ENCODE measurements around the gene SLC26A3.

SLC26A3 gene

DNA sequence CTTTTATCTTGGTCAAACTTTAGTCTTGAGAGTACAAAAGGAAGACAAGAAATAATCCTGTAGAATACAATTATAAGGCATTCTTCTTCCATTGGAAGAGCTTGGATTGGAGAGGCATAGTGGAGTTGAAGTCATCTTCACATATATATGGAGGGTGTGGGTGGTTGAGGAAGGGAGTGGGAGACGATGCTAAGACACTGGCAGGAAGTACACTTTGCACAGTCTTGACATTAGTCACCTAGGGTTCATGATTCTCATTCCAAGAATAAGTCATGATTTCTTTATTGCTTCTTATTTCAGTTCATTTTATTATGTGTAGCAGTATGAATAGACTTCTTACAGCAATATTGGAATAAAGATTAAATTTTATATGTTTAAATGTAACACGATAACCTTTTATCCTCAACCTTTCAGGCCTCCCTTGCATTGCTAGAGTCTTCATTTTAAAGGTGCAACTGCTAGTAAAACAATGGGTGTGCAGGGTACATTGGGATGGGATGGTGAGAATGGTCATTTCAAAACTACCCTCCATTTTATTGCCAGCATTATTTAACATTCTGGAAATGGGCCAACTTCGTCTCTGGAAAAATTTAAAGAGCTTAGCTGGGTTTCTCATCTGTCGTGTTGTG lies 12.3 kb upstream of the SLC26A3 start:
- no peak for DNase-seq (ENCODE audit: low spot score)

DNA sequence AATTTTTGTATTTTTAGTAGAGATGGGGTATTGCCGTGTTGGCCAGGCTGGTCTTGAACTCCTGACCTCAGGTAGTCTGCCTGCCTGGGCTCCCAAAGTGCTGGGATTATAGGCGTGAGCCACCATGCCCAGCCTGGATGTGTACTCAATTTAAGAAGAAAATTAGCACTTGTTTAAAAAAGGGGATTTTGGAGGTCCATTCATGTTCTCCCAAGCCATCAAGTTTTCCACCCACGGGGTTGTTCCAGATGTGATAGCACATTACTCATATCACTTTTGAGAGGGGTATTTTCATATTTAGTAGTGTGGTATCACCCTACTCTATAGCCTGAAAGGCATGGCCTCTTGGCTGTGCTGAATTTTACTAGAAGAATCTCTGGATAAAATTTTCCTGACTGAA lies 10.5 kb upstream of the SLC26A3 start:
- DNase-seq (ENCODE audit: low spot score): no peak

DNA sequence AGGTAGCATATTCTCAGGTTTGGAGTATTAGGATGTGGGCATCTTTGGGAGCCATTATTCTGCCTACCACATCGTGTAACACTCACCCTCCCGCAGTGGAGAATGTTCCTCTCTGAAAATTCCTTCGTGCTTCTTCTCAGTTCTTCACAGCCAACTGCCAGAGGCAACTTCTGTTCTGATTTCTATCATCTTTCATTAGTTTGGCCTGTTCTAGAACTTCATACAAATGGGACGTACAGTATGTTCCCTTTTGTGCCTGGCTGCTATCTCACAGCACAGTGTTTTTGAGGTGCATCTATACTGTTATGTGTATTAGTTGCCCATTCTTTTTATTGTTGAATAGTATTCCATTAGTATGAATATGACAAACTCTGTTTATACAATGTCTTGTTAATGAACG lies 8.9 kb upstream of the SLC26A3 start:
- DNase-seq (ENCODE audit: low spot score): no peak

DNA sequence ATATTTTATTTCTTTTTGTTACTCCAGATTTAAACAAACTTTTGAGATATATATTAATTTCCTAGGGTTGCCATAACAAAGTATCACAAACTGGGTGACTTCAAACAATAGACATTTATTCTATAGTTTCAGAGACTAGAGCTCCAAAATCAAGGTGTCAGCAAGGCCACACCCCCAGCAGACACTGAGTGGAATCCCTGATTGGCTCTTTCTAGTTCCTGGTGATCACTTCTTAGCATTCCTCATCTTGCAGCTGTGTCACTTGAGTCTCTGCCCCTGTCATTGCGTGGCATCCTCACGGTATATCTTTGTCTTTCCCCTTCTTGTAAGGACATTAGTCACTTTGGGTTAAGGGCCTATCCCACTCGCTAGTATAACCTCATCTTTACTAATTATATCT lies 7.6 kb upstream of the SLC26A3 start:
- DNase-seq (ENCODE audit: low spot score): no peak

DNA sequence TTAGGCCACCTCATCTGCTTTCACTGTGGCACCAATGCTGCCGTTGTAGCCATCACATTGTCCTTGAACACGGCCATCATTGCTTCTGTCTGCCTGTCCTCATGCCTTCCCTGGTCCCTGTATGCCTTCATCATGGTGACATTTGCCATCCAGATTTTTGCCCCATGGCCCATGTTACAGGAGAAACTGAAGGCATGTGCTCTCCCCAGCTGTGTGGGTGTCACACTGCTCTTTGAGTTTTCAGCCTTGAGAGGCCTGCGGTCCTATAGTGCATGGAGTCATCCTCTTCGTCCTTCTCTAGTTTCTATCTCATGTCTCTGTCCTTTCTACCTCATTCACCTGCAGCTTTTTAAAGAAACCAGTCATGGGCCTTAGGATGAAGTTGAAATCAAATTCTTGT lies 6.2 kb upstream of the SLC26A3 start:
- DNase-seq (ENCODE audit: low spot score): no peak

DNA sequence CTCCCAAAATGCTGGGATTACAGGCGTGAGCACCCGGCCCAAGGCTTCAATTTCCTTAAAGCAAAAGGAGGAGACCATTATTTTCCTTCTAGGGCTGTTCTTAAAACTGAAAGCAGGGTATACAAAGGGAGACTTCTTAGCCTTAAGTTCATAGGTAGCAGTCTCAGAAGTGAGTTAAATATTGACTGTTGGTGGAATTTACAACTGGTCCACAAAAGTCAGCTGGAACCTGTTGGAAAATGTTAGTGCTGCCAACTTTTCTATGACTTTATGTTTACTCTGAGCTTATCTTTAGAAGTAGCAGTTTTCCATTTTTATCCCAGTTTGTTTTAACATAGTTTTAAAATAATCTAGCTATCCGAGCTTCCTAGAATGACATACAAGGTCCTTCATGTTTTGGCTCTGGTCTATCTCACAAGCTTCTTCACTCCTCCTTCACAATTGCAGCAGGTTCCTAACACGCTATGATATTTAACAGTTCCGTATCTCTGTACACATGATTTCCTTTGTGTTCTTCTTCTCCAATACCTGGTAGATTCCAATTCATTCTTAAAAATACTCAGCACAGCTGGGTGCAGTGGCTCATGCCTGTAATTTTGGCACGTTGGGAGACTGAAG lies 3.3 kb downstream of the SLC26A3 start:
- DNase-seq (ENCODE audit: low spot score): no peak

DNA sequence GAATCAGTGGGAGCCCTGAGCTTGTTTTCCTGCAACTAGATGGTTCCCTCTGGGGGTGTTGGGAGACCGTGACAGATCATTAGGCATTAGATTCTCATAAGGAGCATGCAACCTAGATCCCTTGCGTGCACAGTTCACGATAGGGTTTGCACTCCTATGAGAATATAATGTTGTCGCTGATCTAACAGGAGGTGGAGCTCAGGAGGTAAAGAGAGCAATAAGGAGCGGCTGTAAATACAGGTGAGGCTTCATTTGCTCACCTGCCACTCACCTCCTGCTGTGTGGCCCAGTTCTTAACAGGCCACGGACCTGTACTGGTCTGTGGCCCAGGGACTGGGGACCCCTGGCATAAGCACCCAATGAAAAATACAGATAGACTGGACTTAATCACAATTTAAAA lies 10.7 kb downstream of the SLC26A3 start:
- DNase-seq (ENCODE audit: low spot score): no peak

DNA sequence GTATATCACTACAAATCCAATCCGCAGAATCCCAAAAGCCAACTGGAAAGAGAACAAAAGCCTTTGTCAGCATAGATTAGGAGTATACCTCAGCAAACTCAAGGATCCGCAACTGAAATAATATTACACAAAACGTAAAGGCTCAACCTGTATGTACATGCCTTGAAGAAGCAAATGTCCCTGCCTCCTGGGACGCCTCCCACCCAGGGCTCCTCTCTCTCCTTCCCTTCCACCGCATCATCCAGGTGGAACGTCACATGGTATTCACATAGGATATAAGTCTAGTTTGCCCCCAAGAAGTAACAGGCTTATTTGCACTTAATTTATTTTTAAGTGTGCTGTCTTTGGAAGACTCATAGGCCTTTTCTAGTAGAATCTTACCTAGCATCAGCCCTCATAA lies 13.4 kb downstream of the SLC26A3 start:
- DNase-seq (ENCODE audit: low spot score): no peak

DNA sequence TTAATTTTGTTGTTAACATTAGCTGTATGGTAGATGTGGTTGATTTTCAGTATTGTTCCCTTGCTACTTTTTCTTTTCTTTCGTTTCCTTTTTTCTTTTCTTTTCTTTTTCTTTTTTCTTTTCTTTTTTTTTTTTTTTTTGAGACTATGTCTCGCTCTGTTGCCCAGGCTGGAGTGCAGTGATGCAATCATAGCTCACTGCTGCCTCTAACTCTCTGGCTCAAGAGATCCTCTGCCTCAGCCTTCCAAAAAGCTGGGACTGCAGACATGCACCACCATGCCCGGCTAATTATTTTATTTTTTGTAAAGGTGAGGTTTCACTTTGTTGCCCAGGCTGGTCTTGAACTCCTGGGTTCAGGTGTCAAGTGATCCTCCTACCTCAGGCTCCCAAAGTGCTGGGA lies 14.4 kb downstream of the SLC26A3 start:
- no peak for DNase-seq (ENCODE audit: low spot score)

DNA sequence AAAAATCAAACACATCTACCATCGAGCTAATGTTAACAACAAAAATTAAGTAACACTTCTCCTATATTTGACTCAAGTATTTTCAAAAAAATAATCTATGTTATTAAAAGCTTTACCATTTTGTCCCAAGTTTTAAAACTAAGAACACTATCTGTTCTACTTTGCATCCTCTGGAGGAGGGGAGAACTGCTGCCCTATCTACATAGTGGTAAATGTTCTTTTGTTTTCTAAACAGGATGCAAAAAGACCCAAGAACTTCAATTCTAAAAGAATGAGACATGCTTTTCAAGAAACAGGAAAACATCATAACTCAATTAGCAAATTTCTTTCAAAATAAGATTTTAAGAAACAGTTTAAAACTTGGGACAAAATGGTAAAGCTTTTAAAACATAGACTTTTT lies 14.8 kb downstream of the SLC26A3 start:
- no peak for DNase-seq (ENCODE audit: low spot score)

DNA sequence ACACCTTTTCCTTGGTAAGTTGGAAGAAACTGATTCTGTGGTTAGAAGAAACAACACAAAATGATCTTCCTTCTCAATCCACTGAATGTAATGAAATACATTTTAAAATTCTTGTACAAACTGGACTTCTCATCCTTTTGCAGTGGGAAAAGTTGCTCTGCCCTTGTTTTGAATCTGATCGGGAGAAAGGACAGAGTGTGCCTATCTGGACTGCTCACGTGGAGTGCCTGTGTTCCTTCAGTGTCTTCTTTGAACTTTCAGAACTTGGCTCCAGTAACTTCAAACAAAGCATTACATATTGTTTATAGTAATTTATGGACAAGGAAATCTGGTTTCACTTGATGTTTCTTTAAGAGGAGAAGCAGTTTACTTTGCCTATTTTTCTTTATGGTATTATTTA lies 17.1 kb downstream of the SLC26A3 start:
- no peak for DNase-seq (ENCODE audit: low spot score)

DNA sequence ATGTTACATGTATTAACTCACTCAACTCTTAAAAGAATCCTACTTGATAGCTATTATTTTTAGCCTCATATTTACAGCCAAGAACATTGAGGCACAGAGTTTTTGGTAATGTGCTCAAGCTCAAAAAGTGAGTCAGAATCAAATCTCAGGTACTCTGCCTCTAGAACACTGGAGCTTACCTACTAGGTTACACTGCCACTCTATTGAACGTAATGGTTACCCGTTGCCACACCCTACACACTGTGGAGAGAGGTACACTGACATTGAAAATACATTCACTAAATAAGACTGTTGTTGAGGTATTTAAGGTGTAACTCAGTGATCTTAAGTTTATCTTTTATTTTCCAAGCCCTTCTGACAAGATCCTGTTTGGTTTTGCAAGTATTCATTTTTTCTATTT lies 17.9 kb downstream of the SLC26A3 start:
- no peak for DNase-seq (ENCODE audit: low spot score)

DNA sequence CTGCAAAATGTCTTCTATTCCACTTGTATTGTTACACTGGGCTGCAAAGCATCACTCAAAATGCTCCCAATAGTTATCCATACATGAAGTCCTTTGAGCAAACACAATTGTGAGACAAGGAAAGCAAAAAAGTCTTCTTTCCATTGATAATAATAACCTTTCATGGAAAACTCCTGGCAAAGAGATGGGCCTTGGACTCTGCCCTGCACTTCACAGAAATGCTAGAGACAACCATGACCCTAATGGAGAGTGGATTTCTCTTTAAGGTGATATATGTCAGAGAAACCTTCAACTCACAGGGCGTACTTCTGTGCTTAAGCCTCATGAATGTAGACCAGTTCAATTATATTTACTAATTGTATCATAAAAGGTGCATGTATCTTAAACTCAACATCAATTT lies 19.4 kb downstream of the SLC26A3 start:
- no peak for DNase-seq (ENCODE audit: low spot score)

DNA sequence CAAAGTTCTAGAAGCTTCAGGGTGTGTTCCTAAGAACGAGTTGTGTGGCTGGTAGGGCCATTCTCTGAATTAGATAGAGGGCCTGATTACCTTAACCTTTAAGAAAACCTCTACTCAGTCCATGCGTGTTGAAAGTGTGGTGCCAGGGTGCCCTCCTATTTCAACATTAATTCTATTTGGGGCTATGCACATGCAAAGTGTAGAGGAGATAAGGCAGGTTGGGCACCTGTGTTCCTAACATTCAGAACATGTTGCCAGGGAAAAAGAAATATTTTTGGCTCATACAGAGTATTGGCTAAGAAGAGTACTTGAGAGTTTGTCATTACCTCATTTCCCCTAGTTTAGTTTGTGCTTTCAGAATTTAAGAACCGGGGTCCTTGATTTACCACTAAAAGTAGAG lies 20.6 kb downstream of the SLC26A3 start:
- DNase-seq (ENCODE audit: low spot score): no peak

DNA sequence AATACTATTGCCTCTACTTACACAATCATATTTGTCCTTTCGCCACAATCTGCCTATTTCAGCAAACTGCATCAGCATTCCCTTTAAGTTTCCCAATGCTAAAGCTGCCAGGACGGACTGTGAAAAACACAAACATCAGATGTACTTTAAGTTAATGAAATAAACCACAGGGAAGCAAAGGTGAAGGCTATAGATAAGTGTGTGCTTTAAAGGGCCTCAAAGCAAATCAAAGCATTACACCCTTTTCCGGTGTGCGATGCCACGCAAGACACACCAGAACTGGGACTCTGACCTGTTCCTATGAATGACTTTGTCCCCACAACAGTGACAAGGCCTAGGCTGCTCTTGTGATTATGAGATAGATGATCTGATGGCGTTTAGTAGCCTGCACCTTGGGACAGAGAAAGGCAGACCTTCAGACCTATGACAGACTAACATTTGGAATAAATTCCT lies 23.4 kb downstream of the SLC26A3 start:
- no peak for DNase-seq (ENCODE audit: low spot score)

DNA sequence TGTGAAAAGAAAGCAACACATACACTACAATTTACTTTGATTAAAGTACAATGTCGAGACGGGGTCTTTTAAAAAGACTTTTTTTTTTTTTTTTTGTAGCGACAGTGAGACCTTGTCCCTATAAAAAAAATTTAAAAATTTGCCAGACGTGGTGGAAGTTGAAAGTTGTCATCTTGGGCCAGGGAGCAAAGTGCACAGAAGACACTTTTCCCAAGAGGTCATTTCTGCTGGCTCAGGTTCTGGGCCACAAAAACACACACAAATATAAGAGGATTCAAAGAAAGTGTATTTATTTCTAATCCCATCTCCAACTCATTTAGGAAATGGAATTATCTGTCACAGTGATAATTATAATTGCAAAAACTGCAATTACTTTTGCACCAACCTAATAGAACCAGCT lies 24.7 kb downstream of the SLC26A3 start:
- no peak for DNase-seq (ENCODE audit: low spot score)

DNA sequence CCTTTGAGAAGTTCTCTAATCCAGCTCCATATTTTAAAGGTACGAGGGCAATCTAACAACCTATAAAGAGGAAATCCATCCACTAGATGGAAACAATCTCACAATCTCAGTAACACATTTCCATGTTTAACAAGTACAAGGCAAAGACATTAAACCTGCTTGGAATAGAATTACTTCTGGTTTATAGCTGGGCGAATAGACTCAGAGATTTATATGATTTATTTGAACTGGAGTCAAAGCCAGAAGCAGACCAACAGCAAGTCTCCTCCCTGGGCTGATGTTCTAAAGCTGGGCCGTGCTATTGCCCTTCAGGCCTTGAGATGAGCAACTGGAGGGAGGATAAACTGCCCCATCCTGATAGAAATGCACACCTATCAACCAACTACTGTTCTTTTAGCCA lies 25.3 kb downstream of the SLC26A3 start:
- DNase-seq (ENCODE audit: low spot score): no peak

DNA sequence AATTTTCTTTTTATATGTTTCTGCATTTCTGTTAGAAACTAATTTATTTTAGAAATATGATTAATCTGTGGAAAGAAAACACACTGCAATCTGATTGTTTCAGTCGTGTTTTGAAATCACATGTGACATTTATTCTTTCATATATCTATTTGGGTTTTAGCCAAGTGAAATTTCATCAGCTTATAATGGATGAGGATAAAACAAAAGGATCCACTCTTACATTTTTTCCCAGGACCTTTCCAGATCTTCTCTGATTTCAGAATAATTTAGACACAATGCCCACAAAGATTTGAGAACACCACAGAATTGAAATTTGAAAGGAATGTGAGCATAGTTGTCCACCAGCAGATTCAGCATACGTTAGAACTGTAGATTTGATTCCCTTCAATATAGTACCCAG lies 30.0 kb downstream of the SLC26A3 start:
- no peak for DNase-seq (ENCODE audit: low spot score)

DNA sequence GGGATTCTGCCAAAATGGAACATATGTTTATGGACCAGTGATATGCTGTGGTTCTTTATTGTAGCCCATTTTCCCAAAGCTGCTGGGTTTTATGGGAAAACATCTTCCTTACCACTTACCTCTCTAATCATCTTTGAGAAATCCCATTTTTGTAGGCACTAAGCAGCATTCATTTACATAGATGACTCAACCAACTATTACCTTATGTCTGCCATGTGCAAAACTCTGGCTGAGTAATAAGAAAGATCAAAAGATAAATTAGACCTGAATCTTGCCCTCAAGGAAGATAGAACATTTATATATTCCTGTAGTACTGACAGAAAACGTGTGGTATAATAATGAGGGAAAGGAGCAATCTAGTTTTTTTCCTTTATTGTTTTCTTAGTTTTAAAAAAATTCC lies 34.8 kb downstream of the SLC26A3 start:
- DNase-seq (ENCODE audit: low spot score): no peak

DNA sequence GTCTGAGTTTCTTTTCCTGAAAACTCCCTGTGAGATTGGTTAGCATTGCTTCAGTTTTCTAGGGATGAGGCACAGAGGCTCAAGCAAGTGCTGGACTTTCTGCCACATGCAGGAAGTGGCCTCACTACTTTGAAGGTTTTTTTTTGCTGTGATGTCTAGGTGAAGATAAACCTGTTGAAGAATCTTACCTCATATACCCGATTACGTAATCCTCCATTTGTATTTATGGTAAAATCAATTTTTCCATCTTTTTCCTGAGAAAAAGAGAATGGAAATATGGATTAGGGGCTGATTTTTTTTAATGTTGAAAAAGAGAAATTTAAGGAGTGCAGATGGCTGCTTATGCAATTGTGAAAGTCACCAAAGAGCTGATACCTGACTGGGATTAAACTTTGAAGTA lies 35.6 kb downstream of the SLC26A3 start:
- no peak for DNase-seq (ENCODE audit: low spot score)

DNA sequence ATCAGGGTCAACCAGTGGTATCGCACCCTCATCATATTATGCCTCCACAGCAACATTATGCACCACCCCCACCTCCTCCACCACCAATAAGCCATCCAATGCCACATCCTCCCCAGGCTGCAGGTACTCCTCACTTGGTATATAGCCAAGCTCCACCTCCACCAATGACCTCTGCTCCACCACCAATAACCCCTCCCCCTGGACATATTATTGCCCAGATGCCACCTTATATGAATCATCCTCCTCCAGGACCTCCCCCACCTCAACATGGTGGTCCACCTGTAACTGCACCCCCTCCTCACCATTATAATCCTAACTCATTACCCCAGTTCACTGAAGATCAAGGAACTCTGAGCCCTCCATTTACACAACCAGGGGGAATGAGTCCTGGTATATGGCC lies 44.4 kb downstream of the SLC26A3 start:
- no peak for DNase-seq (ENCODE audit: low spot score)

DNA sequence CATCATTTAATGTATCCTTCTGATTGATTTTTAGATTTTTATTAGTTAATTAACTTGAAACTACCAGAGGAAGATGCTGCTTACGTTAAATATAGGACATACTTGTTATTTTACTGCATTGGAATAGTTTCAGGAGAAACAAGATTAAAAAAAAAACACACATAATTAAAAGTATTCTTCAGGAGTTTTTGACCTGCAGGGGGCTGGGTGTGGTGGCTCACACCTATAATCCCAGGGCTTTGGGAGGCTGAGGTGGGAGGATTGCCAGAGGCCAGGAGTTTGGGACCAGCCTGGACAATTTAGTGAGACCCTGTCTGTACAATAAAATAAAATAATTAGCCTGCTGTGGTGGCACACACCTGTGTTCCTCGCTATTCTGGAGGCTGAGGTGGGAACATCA lies 48.4 kb downstream of the SLC26A3 start:
- DNase-seq (ENCODE audit: low spot score): no peak

DNA sequence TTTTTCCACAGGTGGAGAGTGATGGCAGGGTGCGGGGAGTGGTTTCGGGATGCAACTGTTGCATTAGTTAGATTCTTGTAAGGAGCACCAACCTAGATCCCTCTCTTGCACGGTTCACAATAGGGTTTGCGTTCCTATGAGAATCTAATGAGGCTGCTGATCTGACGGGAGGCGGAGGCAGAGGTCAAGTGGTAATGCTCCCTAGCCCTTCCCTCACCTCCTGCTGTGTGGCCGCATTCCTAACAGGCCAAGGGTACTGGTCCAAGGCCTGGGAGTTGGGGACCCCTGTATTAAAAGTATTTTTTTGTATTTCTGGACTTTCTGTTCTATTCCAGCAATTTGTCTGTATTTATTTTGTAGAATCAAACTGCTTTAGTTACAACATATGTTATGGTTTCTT lies 51.9 kb downstream of the SLC26A3 start:
- no peak for DNase-seq (ENCODE audit: low spot score)

DNA sequence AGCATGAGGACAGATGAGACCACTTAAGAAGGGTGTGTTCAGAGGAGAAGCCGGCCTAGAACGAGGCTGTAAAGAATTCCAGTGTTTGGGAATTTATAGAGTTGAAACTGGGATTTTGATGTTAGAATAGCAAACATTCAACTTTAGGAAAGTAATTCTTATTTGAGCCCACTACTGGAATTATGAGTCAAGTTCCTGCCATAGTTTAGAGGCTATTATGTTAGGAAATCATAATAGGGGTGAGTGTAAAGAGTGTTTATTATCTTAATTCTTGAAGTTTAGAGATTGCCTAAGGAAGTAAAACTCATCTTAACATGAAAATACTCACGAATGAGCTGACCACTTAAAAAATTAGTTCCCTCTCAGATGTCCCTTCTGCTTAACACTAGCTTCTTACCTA lies 57.0 kb downstream of the SLC26A3 start:
- no peak for DNase-seq (ENCODE audit: low spot score)
